GM18519 (cell line): ENCODE data around the gene SLC2A5.
"Not testable (repeated sequence)": the region's sequence is repeated elsewhere in the genome, so short reads cannot be mapped to it uniquely, and the experiment has no call there.

Experiments used
- ATAC-seq: cut with Tn5 transposase; IDR thresholded peaks from one replicate; pipeline ENCODE4 v1.9.1; 2021; ENCODE audit warnings: mild to moderate bottlenecking, moderate library complexity; ENCODE audit not compliant: unreplicated experiment, low FRiP score

The SLC2A5 gene

GRCh38 chr1:9010781-9011323 is 58.6 kb downstream of the SLC2A5 start:
- no peak for ATAC-seq

DNA sequence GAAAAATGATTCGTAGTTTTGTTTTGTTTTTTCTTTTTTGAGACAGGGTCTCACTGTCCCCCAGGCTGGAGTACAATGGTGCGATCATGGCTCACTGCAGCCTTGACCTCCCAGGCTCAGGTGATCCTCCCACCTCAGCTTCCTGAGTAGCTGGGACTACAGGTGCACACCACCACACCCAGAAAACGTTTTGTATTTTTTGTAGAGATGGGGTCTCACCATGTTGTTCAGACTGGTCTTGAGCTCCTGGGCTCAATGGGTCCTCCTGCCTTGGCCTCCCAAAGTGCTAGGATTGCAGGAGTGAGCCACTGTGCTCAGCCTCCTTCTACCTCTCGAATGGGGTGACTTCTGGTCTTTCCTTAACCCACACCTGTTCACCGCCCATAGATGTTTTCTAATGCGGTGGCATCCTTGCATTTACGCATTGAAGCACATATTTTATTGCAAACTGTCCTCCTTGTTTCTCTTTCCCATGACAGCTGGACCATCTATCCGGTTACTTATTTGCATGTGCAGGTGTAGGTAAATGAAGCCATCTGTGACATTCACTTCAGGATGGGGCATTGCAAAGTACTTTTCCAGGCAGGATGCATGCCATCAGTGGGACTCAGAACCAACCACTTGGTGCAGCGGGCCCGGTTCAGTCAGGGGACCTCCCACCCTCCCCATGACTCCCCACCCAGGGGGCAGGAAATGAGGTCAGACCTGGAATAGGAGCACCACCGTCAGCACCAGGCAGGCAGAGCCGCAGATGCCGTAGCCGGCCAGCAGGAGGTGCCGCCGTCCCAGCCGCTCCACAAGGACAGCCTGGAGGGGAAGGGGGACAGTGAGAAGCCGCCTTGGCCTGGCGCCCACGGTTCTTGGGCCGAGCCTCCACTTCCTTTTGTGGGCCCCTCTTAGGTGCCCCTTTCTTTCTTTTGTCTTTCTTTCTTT is 59.7 kb downstream of the SLC2A5 start:
- ATAC-seq = no peak

DNA sequence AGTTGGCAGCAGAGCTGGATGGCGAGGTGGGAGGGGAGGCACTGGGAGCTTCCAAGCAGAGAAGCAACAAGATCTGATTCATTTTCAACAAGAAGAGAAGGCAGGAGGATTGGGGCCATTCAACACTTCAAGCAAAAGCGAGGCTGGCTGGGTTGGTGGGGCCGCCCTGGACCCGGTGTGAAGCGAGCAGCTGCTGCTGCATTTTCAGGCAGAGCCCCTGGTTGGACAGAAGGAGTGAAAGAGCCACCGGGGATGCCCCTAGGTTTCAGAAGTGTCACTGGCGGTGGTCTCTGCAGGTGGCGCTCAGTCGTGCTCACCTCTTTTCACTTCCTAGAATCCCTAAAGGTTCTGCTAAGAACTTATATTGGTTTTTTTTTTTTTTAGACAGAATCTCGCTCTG is 61.2 kb downstream of the SLC2A5 start:
- ATAC-seq = no peak

DNA sequence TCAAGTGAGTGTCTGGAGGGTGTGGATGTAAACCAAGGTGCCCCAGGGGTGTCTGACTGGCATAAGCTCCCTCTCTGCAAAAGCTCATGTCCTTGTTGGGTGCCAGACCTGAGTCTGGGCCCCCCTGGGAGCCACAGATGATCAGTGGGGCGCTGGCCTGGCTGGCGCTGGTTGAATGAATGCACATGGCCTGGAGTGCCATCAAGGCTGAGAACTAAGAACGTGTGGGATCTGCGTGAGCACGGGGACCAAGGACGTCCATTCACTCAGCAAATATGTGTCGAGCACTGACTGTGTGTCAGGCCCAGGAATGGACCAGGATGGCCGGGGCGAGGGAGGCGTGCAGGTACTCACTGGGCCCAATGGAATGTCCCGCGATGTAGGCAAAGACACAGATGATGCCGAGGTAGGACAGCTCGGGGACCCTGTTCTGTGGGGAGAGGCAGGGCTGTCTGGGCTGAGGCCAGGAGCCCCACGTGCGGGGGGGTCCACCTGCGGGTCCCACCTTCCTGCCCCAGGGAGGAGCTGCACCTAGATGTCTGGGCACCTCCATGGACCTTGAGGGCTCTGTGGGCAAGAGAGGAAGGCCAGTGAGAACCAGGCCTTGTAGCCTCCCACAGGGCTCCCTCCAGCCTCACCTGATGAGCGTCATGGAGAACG is 62.3 kb downstream of the SLC2A5 start:
- ATAC-seq = no peak

GRCh38 chr1:9005395-9005708 is 64.1 kb downstream of the SLC2A5 start:
- no peak for ATAC-seq

- no peak for ATAC-seq
These were observed 64.6 kb downstream of the SLC2A5 start for GRCh38 chr1:9004700-9005394.

- no peak for ATAC-seq
These were observed 65.3 kb downstream of the SLC2A5 start for GRCh38 chr1:9004031-9004699.

- not testable (repeated sequence) for ATAC-seq
These were observed 67.2 kb downstream of the SLC2A5 start for GRCh38 chr1:9002215-9002560.

GRCh38 chr1:9001534-9002214 is 67.8 kb downstream of the SLC2A5 start:
- ATAC-seq = not testable (repeated sequence)

DNA sequence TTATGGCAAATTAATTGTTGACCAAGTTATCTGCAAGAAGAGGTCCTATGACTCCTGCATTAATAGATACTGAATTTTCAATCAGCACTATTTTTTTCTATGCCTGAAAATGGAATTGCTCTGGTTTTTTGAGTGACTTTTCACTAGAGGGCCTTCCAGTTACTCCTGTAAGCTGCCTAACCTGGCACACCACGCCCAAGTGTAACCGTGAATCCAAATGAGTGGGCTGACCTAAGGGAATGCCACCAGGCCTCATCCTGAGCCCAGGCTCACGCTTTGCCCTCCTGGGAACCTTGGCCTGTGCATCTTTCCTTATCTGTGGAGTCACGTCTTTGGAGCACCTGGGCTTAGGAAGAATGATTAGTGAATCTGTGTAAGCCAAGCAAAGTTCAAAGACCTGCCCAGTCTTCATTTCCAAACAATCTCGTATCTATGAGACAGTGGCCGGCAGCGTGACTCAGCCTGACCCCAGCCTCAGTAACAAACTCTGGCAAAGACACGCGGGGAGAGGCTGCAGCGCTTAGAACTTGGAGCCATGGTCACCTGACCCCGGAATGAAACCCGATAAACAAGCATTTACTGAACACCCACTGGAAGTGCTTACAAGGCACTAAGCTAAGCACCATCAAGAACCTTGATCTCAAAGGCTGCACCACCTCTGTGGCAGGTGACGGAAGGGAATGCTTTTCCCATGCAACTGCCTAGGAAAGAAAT is 75.3 kb downstream of the SLC2A5 start:
- ATAC-seq = not testable (repeated sequence)

DNA sequence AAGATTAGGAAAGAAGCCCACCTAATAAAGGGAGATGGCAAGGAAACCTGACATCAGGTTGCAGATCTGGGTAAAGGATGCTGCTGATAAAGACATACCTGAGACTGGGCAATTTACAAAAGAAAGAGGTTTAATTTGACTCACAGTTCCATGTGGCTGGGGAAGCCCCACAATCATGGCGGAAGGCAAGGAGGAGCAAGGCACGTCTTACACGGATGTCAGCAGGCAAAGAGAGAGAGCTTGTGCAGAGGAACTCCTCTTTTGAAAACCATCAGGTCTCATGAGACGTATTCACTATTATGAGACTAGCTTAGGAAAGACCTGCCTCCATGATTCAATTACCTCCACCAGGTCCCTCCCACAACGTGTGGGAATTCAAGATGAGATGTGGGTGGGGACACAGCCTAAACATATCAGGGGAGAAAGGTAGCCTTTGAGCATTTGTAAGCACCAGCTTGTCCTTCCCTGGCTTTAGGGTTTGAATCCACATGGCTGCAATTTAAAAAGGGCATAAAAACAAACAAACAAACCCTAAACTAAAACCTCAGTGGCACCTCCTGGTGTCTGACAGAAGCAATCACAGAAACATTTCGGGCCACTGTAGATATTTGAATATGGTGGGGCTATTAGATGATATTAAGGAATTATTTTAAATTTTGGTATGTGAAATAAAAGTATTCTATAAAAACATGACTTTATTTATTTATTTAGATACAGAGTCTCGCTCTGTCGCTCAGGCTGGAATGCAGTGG is 76.3 kb downstream of the SLC2A5 start:
- no peak for ATAC-seq

GRCh38 chr1:8989821-8990220 is 79.6 kb downstream of the SLC2A5 start:
- no peak for ATAC-seq

- ATAC-seq = no peak
These were observed 80.4 kb downstream of the SLC2A5 start for GRCh38 chr1:8989061-8989460.

GRCh38 chr1:8988618-8988967 is 80.8 kb downstream of the SLC2A5 start:
- no peak for ATAC-seq

DNA sequence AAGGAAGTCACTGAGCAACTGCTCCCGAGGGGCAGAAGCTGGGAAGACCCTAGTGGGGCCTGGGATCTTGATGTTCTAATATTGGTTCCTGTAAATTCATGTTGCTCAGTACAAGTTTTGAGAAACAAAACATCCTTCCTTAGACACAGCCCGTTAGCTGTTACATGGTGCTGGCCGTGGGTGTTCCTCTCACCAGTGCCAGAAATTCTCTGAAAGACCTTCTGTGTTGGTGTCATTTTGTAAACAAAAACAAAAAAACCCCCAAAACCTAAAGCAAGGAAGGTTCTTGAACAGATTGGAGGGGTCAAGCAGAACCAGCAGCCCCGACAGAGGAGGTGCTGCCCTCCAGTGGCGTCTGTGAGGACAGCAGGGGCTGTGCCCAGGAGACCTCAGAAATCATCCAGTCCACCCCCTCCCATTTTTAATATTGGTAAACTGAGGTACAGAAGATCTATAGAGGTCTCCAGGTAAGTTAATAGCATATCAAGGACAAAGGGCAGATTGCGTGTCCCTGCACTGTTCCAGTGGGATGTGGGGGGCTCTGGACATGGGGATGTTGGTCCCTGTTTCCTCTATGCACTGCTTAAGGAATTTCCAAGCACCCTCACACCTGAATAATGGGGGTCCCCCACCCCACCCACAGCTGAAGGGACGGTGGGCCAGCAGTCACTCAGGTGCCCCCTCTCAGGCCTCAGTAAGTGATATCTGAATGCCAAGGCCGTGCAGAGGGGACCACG is 81.4 kb downstream of the SLC2A5 start:
- ATAC-seq = no peak

GRCh38 chr1:8986814-8987190 is 82.6 kb downstream of the SLC2A5 start:
- no peak for ATAC-seq

DNA sequence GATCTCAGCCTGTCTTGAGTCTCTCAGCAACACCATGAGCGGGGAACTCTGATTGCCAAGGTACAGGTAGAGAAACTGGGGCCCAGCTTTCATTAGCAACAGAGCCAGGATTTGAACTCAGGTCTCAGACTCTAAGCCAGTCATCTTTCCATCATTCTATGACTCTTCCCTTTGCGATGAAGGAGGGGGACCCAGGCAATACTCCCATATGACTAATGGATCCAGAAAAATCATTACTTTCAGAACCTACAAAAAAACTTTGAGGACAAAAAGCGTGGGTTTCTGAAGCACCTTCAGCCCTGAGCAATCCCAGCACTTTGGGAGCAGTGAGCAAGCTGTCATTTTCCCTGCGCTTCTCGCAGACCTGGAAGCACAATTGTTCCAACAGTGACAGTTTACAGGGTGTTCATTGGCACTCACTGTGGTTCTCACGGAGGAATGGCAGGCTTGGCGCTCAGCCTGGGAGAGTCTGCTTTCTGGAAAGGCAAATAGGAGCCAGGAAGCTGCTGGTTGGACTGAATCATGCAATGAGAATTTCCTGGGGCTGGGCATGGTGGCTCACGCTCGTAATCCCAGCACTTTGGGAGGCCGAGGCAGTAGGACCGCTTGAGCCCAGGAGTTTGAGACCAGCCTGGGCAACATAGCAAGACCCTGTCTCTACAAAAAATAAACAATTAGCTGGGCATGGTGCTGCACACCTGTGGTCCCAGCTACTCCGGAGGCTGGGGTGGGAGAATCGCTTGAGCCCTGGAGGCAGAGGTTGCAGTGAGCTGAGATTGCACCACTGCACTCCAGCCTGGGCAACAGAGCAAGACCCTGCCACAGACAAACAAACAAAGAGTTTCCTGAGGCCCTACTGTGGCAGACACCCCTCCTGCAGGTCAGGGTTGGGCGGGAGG is 83.3 kb downstream of the SLC2A5 start:
- ATAC-seq = no peak
